Raji (cell line): ENCODE data around the gene FGFR3.

Source experiments
- POLR2A ChIP-seq: IDR thresholded peaks from 2 replicates; pipeline ENCODE4 v1.6.1; 2011; ENCODE audit warnings: low read depth, low read length, control low read depth; ENCODE audit not compliant: insufficient read depth

The FGFR3 gene

DNA sequence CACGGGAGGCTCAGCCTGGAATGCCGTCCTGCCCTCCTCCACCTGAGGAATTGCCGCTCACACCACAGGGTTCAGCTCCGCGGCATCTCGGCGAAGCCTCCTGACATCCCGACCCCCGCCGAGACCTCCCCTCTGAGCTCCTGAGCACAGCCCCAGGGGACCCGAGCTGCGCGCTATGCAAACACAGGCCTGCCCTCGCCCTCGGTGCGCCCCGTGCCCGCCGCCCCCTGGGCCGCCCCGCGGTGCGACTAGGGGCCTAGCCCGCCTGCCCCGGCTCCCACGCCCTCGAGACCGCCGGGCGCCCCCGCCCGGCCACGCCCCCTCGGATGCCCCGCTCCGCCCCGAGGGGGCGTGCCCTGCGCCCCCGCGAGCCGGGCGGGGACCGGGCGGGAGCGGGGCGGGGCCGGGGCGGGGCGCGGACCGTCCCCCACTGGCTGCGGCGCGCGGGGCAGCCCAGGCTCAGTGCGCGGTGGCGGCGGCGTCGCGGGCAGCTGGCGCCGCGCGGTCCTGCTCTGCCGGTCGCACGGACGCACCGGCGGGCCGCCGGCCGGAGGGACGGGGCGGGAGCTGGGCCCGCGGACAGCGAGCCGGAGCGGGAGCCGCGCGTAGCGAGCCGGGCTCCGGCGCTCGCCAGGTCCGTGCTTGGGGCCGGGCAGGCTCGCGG, at the start of gene FGFR3:
TSS of gene FGFR3 (plus strand) at position 462 of the 664 bp plus-strand sequence. CDS start 642 bp downstream, outside the sequence.
- TF ChIP-seq POLR2A: no peak

DNA sequence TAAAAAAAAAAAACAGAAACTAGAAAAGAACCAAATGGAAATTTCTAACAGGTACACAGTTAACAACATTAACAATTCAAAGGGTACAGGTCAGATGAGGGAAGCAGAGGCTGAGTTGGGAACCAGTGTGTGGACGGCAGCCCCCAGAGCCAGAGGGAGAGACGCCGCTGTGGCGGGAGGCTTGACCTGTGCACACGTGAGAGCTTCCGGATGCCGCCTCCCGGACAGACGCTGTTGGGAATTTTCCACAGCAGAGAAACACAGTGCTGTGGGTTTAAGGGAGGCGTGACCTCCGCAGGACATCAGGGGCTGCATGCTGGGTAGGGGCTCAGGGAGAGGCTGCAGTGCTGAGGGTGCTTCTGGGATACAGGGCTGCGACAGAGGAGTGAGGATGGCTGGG, 49.5 kb upstream of the FGFR3 start:
- no peak for TF ChIP-seq POLR2A

DNA sequence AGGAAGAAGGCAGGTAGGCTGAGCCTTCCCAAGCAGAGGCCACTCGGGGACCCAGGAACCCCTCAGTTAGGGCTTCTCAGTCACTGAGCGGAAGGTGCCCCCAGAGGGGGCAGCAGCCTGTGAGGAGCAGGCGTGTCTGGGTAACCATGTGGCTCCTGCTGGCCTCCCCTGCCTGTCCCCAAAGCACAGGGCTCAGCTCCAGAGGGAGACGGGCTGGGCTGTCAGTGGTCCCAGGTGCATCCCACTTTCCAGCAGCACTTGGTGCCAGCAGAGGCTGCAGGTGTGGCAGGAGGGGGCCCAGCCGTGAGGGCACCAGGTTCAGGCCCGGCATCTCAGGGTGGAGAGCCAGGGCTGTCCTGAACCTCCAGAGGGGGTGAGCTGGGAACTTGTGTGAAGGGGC, 49.1 kb upstream of the FGFR3 start:
- no peak for TF ChIP-seq POLR2A

DNA sequence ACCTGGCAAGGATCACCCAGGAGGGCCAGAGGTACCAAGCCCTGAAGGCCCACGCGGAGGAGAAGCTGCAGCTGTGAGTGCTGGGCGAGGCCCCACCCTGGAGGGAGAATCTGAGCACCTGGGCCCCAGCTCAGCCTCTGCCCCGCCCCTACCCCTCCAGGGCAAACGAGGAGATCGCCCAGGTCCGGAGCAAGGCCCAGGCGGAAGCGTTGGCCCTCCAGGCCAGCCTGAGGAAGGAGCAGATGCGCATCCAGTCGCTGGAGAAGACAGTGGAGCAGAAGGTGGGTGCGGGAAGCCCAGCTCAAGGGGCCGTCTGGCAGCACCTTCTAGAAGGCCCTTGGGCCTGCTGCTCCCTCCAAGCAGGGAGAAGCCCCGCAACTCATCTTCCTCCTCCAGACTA, 48.5 kb upstream of the FGFR3 start:
- TF ChIP-seq POLR2A: no peak

DNA sequence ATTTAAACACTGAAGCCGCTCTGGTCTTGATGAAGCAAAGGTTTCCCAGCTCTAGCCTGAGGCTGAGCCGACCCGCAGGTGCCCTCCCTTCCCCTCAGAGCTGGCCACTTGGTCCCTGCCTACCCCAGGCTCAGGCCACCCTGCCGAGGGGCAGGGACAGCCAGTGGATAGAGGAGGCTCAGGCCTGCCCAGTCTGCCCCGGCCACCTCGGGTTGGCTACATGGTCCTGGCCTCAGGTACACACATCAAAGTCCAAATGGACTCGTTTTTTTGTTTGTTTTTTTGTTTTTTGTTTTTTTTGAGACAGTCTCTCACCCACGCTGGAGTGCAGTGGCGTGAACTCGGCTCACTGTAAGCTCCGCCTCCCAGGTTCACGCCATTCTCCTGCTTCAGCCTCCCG, 47.9 kb upstream of the FGFR3 start:
- TF ChIP-seq POLR2A: no peak

DNA sequence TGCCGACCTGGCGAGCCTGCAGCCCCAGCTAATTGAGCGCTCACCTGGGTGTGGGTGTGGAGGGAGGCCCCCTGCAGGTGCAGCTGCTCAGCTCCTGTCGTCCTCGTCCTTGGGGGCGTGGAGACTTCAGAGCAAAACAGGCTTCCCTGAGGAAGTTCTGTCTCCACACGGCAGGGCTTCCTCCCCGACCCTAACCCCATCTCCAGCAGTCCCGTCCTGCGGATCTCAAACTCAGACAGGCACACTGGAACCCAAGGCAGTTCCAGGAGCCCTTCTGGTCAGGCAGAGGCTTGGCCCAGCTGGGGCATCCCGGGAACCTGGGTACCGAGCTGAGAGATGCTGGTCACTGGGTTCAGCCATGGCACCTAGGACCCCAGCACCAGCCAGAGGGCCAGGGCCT, 47.4 kb upstream of the FGFR3 start:
- no peak for TF ChIP-seq POLR2A

DNA sequence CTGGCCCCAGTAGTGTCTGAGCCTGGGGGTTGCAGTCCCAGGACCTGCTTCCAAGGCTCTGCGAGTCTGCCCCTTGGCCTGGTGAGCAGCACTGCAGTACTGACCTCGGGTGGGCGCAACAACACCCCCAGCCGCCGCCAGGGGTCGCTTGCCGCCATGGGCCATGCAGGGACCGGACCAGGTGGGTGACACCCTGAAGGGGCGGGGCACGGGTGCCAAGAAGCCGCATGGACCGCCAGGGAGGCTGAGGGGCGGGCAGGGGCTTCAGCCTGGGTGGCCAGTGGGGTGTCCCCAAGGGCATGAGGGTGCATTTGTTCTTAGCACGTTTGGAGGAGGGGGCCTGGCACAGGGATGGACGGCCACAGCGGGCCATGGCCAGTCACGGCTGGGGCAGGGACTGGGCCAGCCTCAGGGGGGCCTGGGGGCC, 46.8 kb upstream of the FGFR3 start:
- TF ChIP-seq POLR2A: no peak

DNA sequence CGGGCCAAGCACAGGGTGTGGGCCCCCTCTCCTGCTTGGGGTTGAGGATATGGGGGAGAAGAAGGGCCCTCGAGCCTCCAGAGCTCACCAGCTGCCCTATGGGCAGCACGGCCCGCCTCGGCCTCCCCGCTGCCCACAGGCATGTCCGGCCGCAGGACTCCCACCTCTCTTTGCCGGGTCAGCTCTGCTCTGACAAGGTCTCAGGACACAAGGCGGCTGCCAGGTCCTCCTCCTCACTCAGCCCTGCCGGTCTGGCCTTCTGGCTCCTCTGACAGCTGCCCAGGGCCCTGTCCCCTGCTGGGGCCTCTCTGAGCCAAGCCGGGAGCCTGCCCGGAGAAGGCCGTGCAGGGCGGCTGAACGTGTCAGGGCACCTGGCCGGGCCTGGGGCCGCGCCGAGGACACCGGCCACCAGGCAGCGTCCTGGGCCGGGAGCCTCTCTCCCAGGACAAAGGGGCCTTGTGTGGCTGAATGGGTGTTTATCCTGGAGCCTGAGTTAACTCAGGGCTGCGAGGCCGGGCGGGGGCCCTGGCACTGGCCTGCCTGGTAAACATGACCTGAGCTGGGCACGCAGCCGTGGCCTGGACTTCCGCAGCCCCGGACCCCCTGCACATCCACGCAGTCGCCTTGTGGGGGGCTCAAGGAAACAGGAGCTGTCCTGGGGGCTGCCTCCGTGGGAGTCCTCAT, 46.0 kb upstream of the FGFR3 start:
- no peak for TF ChIP-seq POLR2A

DNA sequence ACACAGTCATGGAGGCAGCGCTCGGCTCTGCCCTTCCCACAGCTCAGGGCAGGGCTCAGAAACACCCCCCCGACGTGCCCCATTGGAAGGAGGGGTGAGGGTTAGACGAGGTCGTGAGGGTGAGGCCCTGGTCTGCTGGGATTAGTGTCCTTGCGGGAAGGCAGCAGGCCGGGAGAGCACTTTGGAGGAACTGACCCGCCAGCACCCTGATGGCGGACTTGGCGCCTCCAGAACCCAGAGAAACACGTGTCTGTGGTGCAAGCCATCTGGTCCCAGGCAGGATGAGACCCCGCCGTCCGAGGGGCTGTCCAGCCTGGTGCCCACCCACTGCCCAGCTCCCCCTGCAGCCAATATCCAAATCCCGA, 45.5 kb upstream of the FGFR3 start:
- TF ChIP-seq POLR2A: no peak

DNA sequence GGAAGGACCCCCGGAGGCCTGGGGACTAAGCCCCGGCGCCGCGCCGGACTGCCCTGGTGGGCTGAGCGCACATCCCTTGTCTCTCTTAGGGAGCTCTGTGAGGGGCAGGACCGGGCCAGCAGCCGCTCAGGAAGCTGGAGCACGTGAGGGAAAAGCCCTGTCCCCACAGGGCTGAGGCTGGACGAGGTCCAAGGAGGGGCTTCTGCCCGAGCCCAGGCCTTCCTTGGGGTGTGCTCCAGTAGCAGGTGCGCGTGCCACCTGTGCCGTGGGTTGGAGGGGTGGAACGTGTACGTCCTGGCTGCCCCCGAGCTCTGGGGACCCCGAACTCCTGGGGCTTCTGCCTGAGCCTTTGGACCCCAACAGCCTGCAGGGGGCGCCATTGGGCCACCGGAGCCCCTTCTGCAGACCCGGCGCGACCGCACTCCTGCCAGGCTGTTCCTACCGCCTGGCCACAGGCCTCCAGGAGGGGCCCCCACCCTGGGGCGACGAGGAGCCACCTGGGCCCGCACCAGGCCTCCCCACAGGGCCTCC, 44.6 kb upstream of the FGFR3 start:
- no peak for TF ChIP-seq POLR2A

DNA sequence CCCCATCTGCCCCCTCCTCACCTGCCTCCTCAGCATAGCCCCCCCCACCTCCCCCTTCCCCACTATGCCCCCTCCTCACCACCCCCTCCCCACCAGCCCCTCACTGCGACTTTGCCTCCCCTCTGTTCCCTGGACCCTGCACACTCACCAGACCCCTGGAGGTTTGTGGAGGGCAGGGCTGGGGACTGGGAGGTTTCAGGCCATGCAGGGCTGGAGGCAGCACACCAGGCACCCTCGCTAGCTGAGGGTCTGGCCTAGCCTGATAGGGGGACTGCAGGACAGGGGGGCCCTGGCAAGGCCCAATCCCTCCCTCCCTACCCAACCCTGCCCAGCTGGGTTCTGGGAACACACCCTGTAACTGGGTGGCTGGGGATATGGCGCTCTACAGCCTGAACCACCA, 43.7 kb upstream of the FGFR3 start:
- no peak for TF ChIP-seq POLR2A

DNA sequence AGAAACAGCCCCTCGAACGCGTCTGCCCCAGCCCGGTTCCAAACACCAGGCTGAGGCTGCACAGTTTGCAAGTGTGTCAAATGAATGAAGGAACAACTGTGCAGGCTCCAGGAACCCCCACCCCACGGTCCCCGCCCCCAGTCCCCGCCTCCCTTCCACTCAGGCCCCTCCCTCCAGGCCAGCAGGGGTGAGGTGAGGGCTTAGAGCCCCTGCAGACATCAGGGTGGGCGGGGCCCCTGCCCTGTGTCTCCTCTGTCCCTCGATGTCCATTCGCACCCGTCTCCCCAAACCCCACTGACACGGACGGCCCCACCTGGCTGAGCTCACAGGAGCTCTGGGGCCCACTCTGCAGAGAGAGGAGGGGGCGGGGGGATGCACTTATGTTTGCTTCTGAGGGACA, 43.3 kb upstream of the FGFR3 start:
- no peak for TF ChIP-seq POLR2A

DNA sequence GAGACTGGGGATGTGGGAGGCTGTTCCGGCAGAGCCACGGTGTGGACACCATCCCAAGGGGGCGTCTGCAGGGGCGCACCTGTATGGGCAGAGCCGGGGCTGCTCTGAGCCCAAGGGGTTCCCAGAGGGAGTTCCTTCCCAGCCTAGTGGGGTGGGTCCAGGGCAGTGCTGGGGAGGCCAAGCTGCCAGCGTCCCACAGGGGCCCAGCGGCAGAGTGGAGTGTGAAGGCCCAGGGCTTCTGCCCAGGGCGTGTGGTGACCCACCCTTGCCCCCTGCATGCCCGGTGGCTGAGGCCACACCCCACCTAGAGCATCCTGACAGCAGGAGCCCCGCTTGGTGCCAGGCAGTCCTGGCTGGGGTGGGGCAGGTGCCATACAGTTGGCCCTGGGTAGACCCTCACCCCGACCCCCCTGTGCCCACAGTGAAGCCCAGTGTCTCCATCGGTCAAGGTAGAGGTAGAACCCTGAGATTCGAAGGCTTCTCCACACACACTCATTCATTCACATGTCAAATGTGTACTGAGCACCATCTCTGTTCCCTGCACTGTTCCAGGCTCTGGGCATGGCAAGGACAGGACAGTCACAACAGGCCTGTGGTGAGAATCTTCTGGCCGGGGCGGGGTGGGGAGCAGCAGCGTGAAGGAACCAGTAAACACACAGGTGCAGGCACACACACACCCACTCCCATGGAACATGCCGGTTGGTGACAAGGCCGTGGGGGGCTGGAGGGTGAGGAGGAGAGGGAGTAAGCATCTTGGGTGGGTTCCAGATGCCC, 42.5 kb upstream of the FGFR3 start:
- no peak for TF ChIP-seq POLR2A

DNA sequence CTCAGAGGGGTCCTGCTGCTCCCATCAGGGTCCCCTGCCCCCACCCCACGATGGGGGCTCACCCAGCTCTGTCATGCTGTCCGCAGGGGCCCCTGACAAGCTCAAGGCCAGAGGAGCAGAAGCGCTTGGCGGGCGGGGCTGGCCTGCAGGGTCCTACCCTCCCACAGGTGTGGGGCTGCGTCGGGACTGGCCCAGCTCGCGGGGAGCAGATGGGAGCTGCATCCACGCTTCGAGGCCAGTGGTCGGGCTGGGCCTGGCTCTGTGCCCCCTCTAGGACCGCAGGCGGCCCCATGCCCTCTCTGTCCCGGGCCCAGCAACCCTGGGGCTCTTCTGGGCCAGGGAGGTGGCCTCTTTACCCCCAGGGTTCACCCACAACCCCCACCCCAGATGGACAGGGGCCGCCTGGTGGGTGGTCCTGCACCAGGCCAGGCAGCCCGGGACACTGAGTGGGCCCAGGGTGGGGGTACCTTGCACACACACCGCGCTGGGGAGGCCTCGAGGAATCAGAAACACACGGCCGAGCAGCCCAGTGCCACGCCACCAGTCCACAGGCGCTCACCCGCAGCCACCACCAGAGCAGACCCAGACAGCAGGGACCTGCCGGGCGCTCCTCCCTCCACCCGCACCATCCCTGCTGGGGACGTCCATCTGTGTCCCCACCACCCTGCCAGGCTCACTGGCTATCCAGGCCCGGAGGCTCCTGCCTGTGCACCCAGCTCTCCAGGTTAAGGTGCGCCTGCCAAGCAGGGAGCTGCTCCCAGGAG, 41.8 kb upstream of the FGFR3 start:
- no peak for TF ChIP-seq POLR2A

DNA sequence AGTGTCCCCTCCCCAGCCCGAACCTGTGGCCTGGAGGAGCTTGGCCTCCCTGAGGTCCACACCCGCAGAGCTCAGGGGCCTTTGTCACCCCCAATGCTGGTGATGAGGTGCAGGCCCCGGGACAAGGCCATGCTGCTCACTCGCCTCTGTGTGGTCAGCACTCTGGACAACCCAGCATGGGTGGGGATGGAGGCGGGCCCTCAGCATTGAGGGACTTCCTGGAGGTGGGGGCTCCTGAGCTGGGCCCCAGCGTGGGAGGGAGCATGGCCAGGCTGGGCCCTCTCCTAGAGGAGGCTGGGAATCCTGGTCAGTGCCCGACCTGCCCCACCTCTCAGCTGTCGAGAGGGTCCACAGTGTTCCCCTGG, 41.2 kb upstream of the FGFR3 start:
- no peak for TF ChIP-seq POLR2A

DNA sequence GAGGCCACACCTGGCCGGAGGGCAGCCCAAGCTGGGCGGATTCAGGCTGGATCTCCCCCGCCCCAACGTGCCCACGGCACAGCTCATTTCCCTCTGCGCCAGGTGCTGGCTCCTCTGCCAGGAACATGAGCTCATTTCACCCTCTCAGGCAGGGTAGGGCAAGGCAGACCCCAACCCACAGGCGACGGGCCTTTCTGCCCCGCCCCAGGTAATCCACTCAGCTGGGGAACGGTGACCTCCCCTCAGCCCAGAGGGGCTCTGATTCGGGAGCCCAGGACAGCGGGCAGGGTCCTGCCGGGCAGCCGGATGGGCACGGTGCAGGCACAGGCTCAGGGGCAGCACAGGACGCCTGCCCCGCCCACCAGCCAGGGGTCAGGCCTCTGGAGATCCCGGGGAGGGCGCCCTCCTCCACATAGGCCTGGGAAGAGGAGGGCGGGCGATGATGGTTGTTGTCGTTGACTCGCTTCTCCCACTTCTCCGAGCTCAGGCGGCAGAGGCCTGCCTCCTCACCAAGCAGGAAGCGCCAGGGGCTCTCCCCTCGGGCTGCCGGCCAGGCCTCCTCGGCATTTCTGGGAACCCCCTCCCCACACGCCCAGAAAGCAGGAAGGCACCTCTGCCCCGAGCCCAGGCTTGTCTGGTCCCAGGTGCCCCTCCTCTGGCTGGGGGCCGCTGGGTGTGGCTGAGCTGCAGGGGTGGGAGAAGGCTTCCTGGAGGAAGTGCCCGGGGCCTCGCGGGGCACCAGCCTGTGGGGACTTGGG, 40.6 kb upstream of the FGFR3 start:
- no peak for TF ChIP-seq POLR2A
